ENCODE data around the gene RIN2.

The RIN2 gene

GRCh38 chr20:19806806-19807190, 48.7 kb downstream of the RIN2 start:
- no peak for TF ChIP-seq CTCF (conservative IDR thresholded peaks at IDR 0.05; ENCODE audit: low read depth)
- ChIA-PET POLR2A (ENCODE audit: low non-redundant PET) (no interaction called here), CTCF (interaction anchor here (0.8 kb wide), 1 partner anchor 21 kb away, joined by 4 read pairs; no protein-coding TSS in a partner anchor)
- DNase-seq (ENCODE audit: low spot score), result no peak
- H3K27ac ChIP-seq, result peak overlapping the region; percentile 93

GRCh38 chr20:19807191-19807945, 49.3 kb downstream of the RIN2 start:
- peak overlapping the region; percentile 93 for H3K27ac ChIP-seq
- peak; percentile 33 for DNase-seq (ENCODE audit: low spot score)
- ChIA-PET POLR2A (ENCODE audit: low non-redundant PET) (no interaction called here), CTCF (interaction anchor here (0.8 kb wide), 1 partner anchor 22 kb away, joined by 4 read pairs; no protein-coding TSS in a partner anchor)
- no peak for TF ChIP-seq CTCF (conservative IDR thresholded peaks at IDR 0.05; ENCODE audit: low read depth)

Measured in RWPE1 (cell line).